GM23248 (cell line): ENCODE measurements around the gene VAV2.

Experiments used
- EZH2 ChIP-seq: fragments of 200-600 bp; sonication (generic); IDR thresholded peaks from 2 replicates; pipeline ENCODE4 v1.6.1; 2018; ENCODE audit warnings: antibody characterized with exemption, mild to moderate bottlenecking; ENCODE audit not compliant: insufficient read depth, poor library complexity, severe bottlenecking
- EZH2phosphoT487 ChIP-seq: fragments of 200-600 bp; sonication (generic); IDR thresholded peaks from 2 replicates; pipeline ENCODE4 v1.6.1; 2018; ENCODE audit warnings: antibody characterized with exemption, moderate library complexity, mild to moderate bottlenecking, low read depth; ENCODE audit not compliant: insufficient read depth

GRCh38 chr9:133846483-133847090, 145.5 kb downstream of the VAV2 start:
- no peak for TF ChIP-seq EZH2
- no peak for TF ChIP-seq EZH2phosphoT487
